B cell (primary cell): Measurements from ENCODE around the gene BCKDHA. TPM values are rescaled to one million over a fixed set of nuclear protein-coding genes. Genes with fewer than 3 reads are reported as not detected.

ENCODE experiments used
- ATAC-seq: fragments of 200-7000 bp; cut with Tn5 transposase; one replicate; pipeline ENCODE4 v1.10.0; 2021; ENCODE audit warnings: low read depth, mild to moderate bottlenecking, moderate number of reproducible peaks, moderate library complexity
- CTCF ChIA-PET: fragments of 350-600 bp; sonication (Branson Sonifier 250); formaldehyde crosslinking; loops from one replicate; lab custom pipeline; 2021; ENCODE audit warnings: antibody characterized with exemption, inconsistent platforms; lab: Charles Lee
- POLR2A ChIA-PET: fragments of 350-600 bp; sonication (Branson Sonifier 250); formaldehyde crosslinking; loops from one replicate; lab custom pipeline; 2021; ENCODE audit warnings: antibody characterized with exemption; lab: Charles Lee
- DNase-seq: peaks from one replicate; pipeline ENCODE4 v3.0.0; 2013
- H2AFZ ChIP-seq: 2 replicates; pipeline ENCODE4 v1.6.1; 2012; ENCODE audit warnings: mild to moderate bottlenecking, low read depth, low read length; ENCODE audit not compliant: insufficient read depth, poor library complexity, severe bottlenecking
- H3K27ac ChIP-seq, 2 donors: 1 replicate in 1 of 2; 2 replicates in 1 of 2; pipeline ENCODE4 v1.5.1; 2012 to 2013; ENCODE audit warnings: low read length in 2 of 2, mild to moderate bottlenecking in 2 of 2, moderate library complexity in 1 of 2
- H3K27me3 ChIP-seq, 4 experiments: fragments of 200-600 bp in 1 of 4; sonication (generic) in 1 of 4; replicated peaks in 1 of 4; 1 replicate in 2 of 4; 2 replicates in 2 of 4; pipeline versions ENCODE4 v1.6.1 to v1.7.0; 2013 to 2016; ENCODE audit warnings: low read length in 3 of 4, mild to moderate bottlenecking in 2 of 4, mixed read lengths in 1 of 4, moderate library complexity in 1 of 4; ENCODE audit not compliant: insufficient read depth in 4 of 4, control insufficient read depth in 3 of 4; ENCODE audit errors: control extremely low read depth in 1 of 4
- H3K36me3 ChIP-seq, 2 experiments: replicated peaks in 1 of 2; 1 replicate in 1 of 2; 2 replicates in 1 of 2; pipeline versions ENCODE4 v1.6.1 to v1.7.1; 2013; ENCODE audit warnings: low read length in 1 of 2; ENCODE audit not compliant: insufficient read depth in 2 of 2, control insufficient read depth in 1 of 2; ENCODE audit errors: control extremely low read depth in 1 of 2, extremely low read depth in 1 of 2
- H3K4me1 ChIP-seq, 2 donors: fragments of 200-600 bp in 1 of 2; sonication (generic) in 1 of 2; 1 replicate in 1 of 2; 2 replicates in 1 of 2; pipeline versions ENCODE4 v1.5.1 to v1.6.1; 2013 to 2017; ENCODE audit warnings: low read length in 2 of 2; ENCODE audit not compliant: control insufficient read depth in 2 of 2, insufficient read depth in 2 of 2
- H3K4me2 ChIP-seq: replicated peaks from 2 replicates; pipeline ENCODE3; 2012; ENCODE audit warnings: mild to moderate bottlenecking, low read depth, low read length; ENCODE audit not compliant: poor library complexity, severe bottlenecking
- H3K4me3 ChIP-seq, 5 experiments: fragments of 200-600 bp in 1 of 5; sonication (generic) in 1 of 5; 1 replicate in 3 of 5; 2 replicates in 2 of 5; pipeline versions ENCODE4 v1.5.1 to v1.7.0; 2011 to 2016; ENCODE audit warnings: low read length in 4 of 5, mild to moderate bottlenecking in 4 of 5, low read depth in 2 of 5, control low read depth in 1 of 5, moderate library complexity in 1 of 5; ENCODE audit not compliant: insufficient read depth in 1 of 5; ENCODE audit errors: control extremely low read depth in 1 of 5, extremely low read depth in 1 of 5
- H3K79me2 ChIP-seq: fragments of 200-600 bp; sonication (generic); one replicate; pipeline ENCODE4 v1.6.0; 2016; ENCODE audit warnings: low read length; ENCODE audit not compliant: control insufficient read depth, insufficient read depth
- H3K9ac ChIP-seq: fragments of 200-600 bp; sonication (generic); 2 replicates; pipeline ENCODE4 v1.6.1; 2017; ENCODE audit warnings: mild to moderate bottlenecking, low read length, moderate library complexity
- H3K9me3 ChIP-seq, 3 donors: one replicate each; pipeline versions ENCODE4 v1.6.1 to v1.7.1; 2013; ENCODE audit warnings: low read length in 2 of 3; ENCODE audit not compliant: control insufficient read depth in 2 of 3, insufficient read depth in 1 of 3; ENCODE audit errors: control extremely low read depth in 1 of 3
- H4K20me1 ChIP-seq: 2 replicates; pipeline ENCODE4 v1.6.0; 2012; ENCODE audit warnings: mild to moderate bottlenecking, low read length; ENCODE audit not compliant: insufficient read depth, control insufficient read depth, poor library complexity, severe bottlenecking
- H3K27ac Mint-ChIP-seq: one replicate; pipeline ENCODE4 v1.8.0; 2021; ENCODE audit warnings: mixed read lengths
- H3K27me3 Mint-ChIP-seq: one replicate; pipeline ENCODE4 v1.8.0; 2021; ENCODE audit warnings: mixed read lengths
- H3K4me1 Mint-ChIP-seq: one replicate; pipeline ENCODE4 v1.8.0; 2021; ENCODE audit warnings: mixed read lengths
- H3K4me3 Mint-ChIP-seq: one replicate; pipeline ENCODE4 v1.8.0; 2021; ENCODE audit warnings: mixed read lengths
- H3K9me3 Mint-ChIP-seq: one replicate; pipeline ENCODE4 v1.8.0; 2022; ENCODE audit warnings: mixed read lengths; ENCODE audit not compliant: insufficient read depth
- CTCF ChIP-seq: fragments of 200-600 bp; IDR thresholded peaks from one replicate; pipeline ENCODE4 v1.8.0; 2022; ENCODE audit warnings: antibody characterized with exemption, mild to moderate bottlenecking
- EZH2 ChIP-seq: IDR thresholded peaks from 2 replicates; pipeline ENCODE4 v1.6.1; 2012; ENCODE audit warnings: borderline replicate concordance, low read depth, mild to moderate bottlenecking, moderate library complexity, low read length; ENCODE audit not compliant: insufficient read depth, poor library complexity, severe bottlenecking
- WGBS: methylation state at CpG from one replicate; pipeline ENCODE4 v1.1.5; 2013; ENCODE audit warnings: missing lambda C conversion rate; ENCODE audit not compliant: insufficient coverage; 5-methylcytosine and 5-hydroxymethylcytosine counted together
- intact Hi-C: fragments of 100-400 bp; cut with micrococcal nuclease; formaldehyde crosslinking; loops from one replicate; pipeline ENCODE4 v1.10.0; 2022
- polyA plus RNA-seq: library from polyadenylated mRNA; depleted of rRNA; stranded (reverse); fragments of >200 nt; gene quantifications from 2 replicates; pipeline ENCODE4 v1.2.3, GENCODE V29; 2012
- total RNA-seq, 2 donors: library from RNA; stranded (reverse); fragments of 120-200 nt in 1 of 2; gene quantifications; 1 replicate in 1 of 2; 2 replicates in 1 of 2; pipeline versions ENCODE4 v1.2.3 to v1.2.4, GENCODE V29; 2013 to 2022

Gene BCKDHA
- total and polyA plus RNA-seq, 2 donors (not counting 1 experiment from before 2014, with no cell fraction given) = 20.6 to 39.7 TPM

GRCh38 chr19:41425174-41426115, 27.8 kb downstream of the BCKDHA start:
- Histone ChIP-seq H3K27ac (no peak overlapping the region), H3K9ac (no peak overlapping the region)

More at GRCh38 chr19:41425174-41426115, 27.8 kb downstream of the BCKDHA start:
- peaks cover 4% of the 10 kb centered on the region for H3K79me2 ChIP-seq
- Mint-ChIP-seq H3K9me3 (no peaks in the 10 kb centered on the region), H3K27me3 (no peaks in the 10 kb centered on the region), H3K27ac (peak overlapping the region; percentile 20), H3K4me3 (no peak overlapping the region), H3K4me1 (peaks cover 13% of the 10 kb centered on the region)
- peaks cover 14% of the 10 kb centered on the region for H4K20me1 ChIP-seq
- H3K27me3 ChIP-seq = no peaks in the 10 kb centered on the region
- no peaks in the 10 kb centered on the region for H3K9me3 ChIP-seq
- peaks cover 12 to 15% of the 10 kb centered on the region in 2 donors for H3K4me1 ChIP-seq
- TF ChIP-seq CTCF = no peak
- no peak for TF ChIP-seq EZH2
- H3K36me3 ChIP-seq = peaks cover 0 to 47% of the 10 kb centered on the region in 2 experiments
- DNase-seq (no peak), ATAC-seq (no peak)
- POLR2A ChIA-PET = interaction anchor here (0.7 kb wide), 1 partner anchor 57 kb away, joined by 3 read pairs; no protein-coding TSS in a partner anchor
- 98% methylated on average over 27 of the region's 28 CpGs for WGBS
- H2AFZ ChIP-seq = no peak overlapping the region
- H3K4me3 ChIP-seq = no peak overlapping the region
- CTCF ChIA-PET = interaction anchor here (0.7 to 1.4 kb wide), 2 partner anchors 24 to 25 kb away, joined by 3 to 5 read pairs; no protein-coding TSS in a partner anchor
- no peak overlapping the region for H3K4me2 ChIP-seq
- intact Hi-C loops = no loop called here
